PC-9 (cell line): ENCODE measurements around the gene HIGD2B.
"Not testable (repeated sequence)": the region's sequence is repeated elsewhere in the genome, so short reads cannot be mapped to it uniquely, and the experiment has no call there.

ENCODE experiments used
- CTCF ChIP-seq: fragments of 200-600 bp; sonication (generic); conservative IDR thresholded peaks from 2 replicates; pipeline ENCODE4 v1.6.1; 2017; ENCODE audit warnings: mixed run types, antibody characterized with exemption, mild to moderate bottlenecking, moderate library complexity
- EZH2 ChIP-seq: fragments of 200-600 bp; sonication (generic); IDR thresholded peaks from 2 replicates; pipeline ENCODE4 v1.8.0; 2017; ENCODE audit warnings: antibody characterized with exemption, low read depth

- not testable (repeated sequence) for TF ChIP-seq CTCF, EZH2
These were observed 39.9 kb upstream of the HIGD2B start for GRCh38 chr15:72725851-72726250.
